HG02870 (cell line): ENCODE data around the gene VWF.
"Not testable (repeated sequence)": the region's sequence is repeated elsewhere in the genome, so short reads cannot be mapped to it uniquely, and the experiment has no call there.

Experiments
- ATAC-seq: cut with Tn5 transposase; IDR thresholded peaks from one replicate; pipeline ENCODE4 v1.9.1; 2021; ENCODE audit warnings: mild to moderate bottlenecking, moderate library complexity; ENCODE audit not compliant: unreplicated experiment

The VWF gene

GRCh38 chr12:6106218-6106617 is 18.3 kb downstream of the VWF start:
- ATAC-seq: no peak

- ATAC-seq: no peak
Observed at GRCh38 chr12:6104842-6105241, 19.6 kb downstream of the VWF start.

DNA sequence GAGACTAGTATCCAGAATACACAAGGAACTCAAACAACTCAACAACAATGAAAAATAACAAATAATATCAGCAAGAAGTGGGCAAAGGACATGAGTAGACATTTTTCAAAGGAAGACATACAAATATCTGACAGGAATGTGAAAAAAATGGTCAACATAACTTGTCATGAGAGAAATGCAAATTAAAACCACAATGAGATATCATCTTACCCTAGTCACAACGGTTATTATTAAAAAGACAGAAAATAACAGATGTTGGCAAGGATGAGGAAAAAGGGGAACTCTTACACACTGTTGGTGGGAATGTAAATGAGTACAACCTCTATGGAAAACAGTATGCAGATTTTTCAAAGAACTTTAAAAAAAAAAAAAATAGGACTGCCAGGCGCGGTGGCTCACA is 20.4 kb downstream of the VWF start:
- no peak for ATAC-seq

DNA sequence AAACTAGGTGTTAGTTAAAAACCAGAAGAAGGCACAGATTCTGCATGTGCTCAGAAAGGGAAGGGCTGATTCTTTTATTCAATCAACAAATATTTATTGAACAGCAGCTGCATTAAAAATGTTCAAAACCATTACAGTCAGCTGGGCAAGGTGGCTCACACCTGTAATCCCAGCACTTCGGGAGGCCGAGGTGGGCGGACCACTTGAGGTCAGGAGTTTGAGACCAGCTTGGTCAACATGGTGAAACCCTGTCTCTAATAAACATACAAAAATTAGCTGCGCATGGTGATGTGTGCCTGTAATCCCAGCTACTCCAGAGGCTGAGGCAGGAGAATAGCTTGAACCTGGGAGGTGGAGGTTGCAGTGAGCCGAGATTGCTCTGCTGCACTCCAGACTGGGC is 22.4 kb downstream of the VWF start:
- ATAC-seq: not testable (repeated sequence)

GRCh38 chr12:6099316-6099715 is 25.2 kb downstream of the VWF start:
- no peak for ATAC-seq

DNA sequence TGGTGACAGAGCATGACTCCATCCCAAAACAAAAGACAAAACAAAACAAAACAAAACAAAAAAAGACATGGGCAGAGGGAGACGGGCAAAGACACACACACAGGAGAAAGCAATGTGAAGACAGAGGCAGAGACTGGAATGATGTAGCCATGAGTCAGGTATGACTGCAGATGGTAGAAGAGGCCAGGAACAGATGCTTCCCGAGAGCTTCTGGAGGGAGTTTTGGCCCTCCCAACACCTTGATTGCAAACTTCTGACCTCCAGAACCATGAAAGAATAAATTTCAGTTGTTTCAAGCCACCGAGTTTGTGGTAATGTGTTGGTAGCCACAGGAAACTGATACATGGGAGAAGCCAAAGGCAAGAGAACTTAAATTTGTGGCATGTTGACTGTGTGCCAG is 27.1 kb downstream of the VWF start:
- no peak for ATAC-seq

DNA sequence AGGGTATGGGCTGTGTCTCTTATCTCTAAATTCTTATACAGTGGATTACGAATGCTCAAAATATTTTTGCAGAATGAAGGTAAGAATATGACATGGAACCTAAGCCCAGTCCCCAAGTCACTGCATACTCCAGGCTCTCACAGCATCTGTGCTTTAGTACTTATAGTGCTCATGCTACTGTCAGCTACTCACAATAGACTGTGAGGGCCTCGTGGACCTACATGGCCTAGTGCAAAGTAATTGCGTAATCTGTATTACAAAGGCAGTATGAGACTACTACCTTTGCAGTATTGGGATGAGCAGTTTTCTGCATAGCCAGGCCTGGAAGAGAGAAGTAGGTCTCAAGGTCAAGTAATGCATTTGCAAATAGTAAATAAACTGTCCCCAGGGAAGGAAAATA is 27.9 kb downstream of the VWF start:
- ATAC-seq: no peak

DNA sequence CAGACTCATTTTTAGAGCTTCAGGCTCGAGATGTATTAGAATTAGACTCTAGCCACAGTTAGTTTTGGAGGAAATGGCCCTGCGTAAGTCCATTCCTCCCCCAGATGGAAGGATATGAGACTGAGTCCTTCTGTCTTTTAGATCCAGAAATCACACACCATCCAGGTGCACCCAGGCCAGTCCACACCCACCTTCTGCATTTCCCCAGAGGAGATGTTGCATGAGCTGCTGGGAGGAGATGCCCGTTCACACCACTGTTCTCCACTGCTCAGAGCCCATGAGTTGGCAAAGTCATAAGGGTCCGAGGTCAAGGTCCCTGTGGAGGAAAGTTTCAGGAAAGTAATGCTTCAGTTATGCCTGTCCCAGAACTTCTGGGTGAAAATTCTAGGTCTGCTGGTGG is 29.2 kb downstream of the VWF start:
- no peak for ATAC-seq

- ATAC-seq: no peak
Observed at GRCh38 chr12:6093764-6094163, 30.7 kb downstream of the VWF start.

DNA sequence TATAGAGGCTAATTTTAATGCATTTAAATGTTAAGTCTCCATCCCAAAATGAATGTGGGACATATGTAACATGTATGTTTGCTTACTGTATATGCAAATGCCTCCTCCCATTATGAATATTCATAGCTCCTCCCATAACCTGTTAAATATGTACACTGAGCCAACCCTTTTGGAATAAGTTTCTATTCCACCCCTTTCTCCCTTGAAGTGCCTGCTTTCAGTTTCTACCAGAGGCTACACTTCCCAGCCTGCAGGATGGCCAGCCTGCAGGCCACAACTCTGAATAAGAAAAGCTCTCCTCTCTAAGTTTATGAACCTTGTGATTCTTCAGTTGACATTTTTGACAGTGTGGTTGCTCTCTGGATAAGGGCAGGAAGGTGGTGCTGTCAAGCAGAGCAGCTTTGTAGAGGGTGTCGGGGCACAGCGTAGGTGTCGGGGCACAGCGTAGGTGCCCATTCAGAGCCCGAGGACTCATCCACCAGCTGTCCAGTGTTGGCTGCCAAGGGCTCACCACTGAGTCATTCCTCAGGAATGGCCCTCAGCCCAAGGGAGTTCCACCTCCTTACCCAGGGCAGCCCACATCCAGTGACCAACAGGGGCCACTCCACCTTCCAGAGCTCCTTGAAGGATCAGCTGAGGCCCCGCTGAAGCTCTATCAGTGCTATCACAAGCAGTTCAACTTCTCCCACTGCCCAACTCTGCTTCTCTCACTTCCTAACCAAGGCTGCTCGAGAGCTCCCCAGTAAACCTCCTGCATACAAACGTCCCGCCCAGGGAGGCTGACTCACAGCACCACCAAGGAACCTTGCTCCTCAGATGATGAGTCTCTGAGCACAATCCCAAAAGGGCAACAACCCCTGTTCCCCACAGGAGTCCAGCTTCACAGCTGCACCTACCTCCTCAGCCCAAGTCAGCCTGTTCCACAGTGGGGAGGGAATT is 31.4 kb downstream of the VWF start:
- ATAC-seq: no peak

DNA sequence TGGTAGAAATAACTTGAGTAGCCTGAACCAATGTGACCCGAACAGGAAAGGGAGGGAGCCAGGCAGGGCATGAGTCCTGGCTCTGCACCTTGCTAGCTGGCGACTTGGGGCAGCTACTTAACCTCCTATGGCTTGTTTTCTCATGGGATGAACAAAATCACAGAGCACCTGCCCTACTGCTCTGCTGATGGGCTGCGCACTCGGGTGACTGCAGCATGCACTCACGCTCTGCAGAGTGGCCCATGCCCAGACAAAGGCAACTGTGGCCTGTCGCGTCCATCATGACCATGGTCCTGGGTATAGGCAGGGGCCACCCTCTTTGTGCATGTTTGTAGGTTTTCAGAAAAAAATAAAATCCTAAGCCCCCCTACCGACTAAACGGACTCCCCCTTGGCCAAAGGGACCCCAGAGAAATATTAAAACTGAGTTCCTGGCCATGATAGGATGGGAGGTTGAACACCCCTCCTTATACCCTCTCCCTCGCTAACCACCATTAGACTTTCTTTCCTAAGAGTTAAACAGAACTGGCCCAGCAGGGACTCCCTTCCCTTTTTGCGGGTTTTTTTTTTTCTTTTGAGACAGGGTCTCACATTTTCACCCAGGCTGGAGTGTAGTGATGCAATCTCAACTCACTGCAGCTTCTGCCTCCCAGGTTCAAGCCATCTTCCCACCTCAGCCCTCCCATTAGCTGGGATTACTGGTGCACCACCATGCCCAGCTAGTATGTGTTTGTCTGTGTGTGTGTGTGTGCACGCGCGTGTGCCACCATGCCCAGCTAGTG is 32.5 kb downstream of the VWF start:
- ATAC-seq: no peak

GRCh38 chr12:6090803-6091202 is 33.7 kb downstream of the VWF start:
- no peak for ATAC-seq

- ATAC-seq: no peak
Observed at GRCh38 chr12:6088921-6089747, 35.3 kb downstream of the VWF start.

DNA sequence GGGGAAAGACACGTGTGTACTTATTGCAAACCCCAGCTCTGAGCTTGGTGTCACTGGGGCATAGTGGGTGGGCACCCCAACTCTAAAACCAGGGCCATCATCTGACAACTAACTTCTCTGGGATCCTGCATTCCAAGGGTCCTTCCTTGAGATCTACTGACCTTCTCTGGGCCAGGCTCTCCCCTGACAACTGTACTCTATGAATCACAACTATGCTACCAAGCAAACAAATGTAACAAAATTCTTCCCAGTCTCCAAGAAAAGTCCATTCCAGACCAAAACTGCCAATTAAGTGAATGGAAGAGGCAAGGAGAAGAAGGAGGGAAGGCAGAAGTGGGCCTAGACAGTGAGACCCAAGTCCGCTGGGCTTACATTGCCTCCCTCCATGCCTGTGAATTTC is 38.2 kb downstream of the VWF start:
- no peak for ATAC-seq

GRCh38 chr12:6085841-6086240 is 38.6 kb downstream of the VWF start:
- ATAC-seq: no peak

DNA sequence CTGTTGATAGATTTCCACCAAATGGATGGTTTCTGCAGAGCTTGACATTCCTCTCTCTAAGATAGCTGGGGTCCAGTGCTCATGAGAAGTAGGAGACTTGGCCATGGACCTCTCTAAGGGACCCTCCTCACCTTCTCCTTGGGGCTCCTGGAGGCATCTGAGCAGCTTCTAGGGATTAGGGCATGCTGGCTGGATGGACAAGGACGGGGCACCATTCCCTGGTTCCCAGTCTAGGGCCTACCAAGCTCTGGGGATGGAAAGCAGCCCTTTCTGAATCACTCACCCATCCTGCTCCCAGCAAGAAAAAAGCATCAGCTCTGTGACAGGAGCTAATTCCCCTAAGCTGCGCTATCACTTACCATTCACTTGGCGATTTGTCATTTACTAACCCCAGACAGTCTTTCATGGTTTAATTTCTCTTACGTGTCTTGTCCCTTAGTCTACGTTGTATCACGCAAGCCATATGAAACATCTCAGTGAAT is 39.5 kb downstream of the VWF start:
- no peak for ATAC-seq

DNA sequence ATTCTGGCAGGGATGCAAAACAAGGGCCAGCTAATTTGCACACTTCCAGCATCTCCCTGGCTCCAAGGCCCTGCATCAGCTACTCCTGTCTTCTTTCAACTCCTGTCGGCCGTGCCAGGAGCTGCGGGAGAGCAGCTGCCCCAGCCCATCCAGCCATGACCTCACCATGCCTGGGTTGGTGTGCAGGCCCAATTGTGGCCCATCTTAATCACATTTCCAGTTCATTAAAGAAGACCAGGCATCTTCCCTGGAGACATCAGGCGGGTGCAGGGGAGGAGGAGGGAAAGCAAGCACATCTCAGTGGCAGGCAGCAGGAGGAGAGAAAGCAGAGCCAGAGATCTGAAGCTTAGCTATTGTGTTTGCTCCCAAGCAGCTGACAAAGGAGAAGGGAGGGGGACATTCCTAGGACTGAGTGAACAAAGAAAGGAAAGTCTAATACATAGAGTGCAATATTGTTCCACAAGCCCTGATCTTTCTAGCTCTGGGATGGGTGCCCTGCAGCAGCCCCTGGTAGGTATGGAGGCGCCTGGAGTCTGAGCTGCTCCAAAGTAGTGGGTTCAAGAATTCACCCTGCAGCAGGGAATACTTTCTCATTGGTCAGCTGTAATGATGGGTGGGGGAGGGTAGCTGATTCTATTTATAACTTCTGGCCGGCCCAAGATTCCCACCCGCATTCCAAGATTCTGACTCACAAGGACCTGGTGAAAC is 40.1 kb downstream of the VWF start:
- ATAC-seq: no peak

DNA sequence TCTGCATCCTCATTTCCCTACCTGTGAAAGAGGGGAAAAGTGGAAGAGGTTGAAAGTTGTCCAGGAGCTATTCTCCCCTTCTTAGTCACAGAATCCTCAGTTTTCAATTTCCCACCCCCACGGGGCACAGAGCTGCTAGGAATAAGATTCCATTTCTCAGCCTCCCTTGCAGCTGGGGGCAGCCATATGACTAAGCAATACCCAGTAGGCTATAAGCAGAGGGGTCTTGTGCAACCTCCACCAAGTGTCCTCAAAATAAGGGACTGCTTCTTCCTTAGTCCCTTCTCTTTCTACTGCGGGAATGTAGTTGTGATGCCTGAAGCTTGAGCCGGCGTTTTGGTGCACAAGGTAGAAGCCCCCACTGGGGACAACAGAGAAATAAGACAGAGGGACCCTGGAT is 40.9 kb downstream of the VWF start:
- no peak for ATAC-seq

DNA sequence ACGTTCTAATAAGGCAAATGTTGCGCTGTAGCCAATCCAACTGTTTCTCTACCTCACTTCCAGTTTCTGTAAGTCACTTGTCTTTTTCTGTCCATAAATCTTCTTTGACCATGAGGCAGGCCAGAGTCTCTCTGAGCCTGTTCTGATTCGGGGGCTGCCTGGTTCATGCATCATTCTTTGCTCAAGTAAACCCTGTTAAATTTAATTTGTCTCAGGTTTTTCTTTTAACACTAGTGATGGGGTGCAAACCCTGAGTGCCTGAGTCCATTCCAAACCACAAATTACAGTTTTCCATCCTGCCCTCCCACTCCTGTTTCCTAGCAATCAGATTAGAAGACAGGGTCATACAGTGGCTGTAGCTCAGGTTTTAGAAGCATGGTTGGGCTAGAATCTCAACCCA is 41.9 kb downstream of the VWF start:
- ATAC-seq: no peak
